Calu3 (cell line): ENCODE results near the gene VWA2. TPM values are rescaled to one million over a fixed set of nuclear protein-coding genes. Genes with fewer than 3 reads are reported as not detected.

Experiments used
- BruUV-seq: library from RNA; stranded (reverse); fragments of 400-500 nt; replicated peaks from 2 replicates; lab custom pipeline; 2021; lab: Mats Ljungman, UMichigan
- CTCF ChIA-PET: fragments of 300-600 bp; sonication (Branson Sonifier 250); formaldehyde crosslinking; loops from one replicate; lab custom pipeline; 2022; ENCODE audit warnings: antibody characterized with exemption; lab: Charles Lee
- DNase-seq: peaks from one replicate; pipeline ENCODE4 v3.0.0; 2022
- H3K27ac Mint-ChIP-seq: one replicate; pipeline ENCODE4 v1.8.0; 2022; ENCODE audit warnings: mixed read lengths; ENCODE audit not compliant: unreplicated experiment
- H3K27me3 Mint-ChIP-seq: one replicate; pipeline ENCODE4 v1.8.0; 2022; ENCODE audit warnings: mixed read lengths; ENCODE audit not compliant: unreplicated experiment
- H3K36me3 Mint-ChIP-seq: one replicate; pipeline ENCODE4 v1.8.0; 2022; ENCODE audit warnings: mild to moderate bottlenecking, moderate library complexity, mixed read lengths; ENCODE audit not compliant: insufficient read depth, unreplicated experiment
- H3K4me1 Mint-ChIP-seq: one replicate; pipeline ENCODE4 v1.8.0; 2022; ENCODE audit warnings: mild to moderate bottlenecking, low read depth, mixed read lengths; ENCODE audit not compliant: unreplicated experiment
- H3K4me3 Mint-ChIP-seq: one replicate; pipeline ENCODE4 v1.8.0; 2022; ENCODE audit warnings: mild to moderate bottlenecking, low read depth, moderate library complexity, mixed read lengths; ENCODE audit not compliant: unreplicated experiment
- H3K9me3 Mint-ChIP-seq: one replicate; pipeline ENCODE4 v1.8.0; 2022; ENCODE audit warnings: low read depth, mixed read lengths; ENCODE audit not compliant: unreplicated experiment
- intact Hi-C: fragments of 100-400 bp; cut with micrococcal nuclease; formaldehyde crosslinking; loops from one replicate; pipeline ENCODE4 v1.10.0; 2022; ENCODE audit not compliant: unreplicated experiment
- total RNA-seq: library from RNA; stranded (reverse); gene quantifications from 2 replicates; pipeline ENCODE4 v1.2.3, GENCODE V29; 2022
- TF ChIP-seq, protein P1 (sequence below): fragments of 200-600 bp; IDR thresholded peaks from one replicate; pipeline ENCODE4 v1.8.0; 2022; ENCODE audit warnings: antibody characterized with exemption; ENCODE audit not compliant: unreplicated experiment

VWA2 gene
- total RNA-seq, 1 experiment from 2014 or later: 4.2 TPM

- H3K4me1 Mint-ChIP-seq: no peaks in the 10 kb centered on the region
- TF ChIP-seq, protein P1, sequence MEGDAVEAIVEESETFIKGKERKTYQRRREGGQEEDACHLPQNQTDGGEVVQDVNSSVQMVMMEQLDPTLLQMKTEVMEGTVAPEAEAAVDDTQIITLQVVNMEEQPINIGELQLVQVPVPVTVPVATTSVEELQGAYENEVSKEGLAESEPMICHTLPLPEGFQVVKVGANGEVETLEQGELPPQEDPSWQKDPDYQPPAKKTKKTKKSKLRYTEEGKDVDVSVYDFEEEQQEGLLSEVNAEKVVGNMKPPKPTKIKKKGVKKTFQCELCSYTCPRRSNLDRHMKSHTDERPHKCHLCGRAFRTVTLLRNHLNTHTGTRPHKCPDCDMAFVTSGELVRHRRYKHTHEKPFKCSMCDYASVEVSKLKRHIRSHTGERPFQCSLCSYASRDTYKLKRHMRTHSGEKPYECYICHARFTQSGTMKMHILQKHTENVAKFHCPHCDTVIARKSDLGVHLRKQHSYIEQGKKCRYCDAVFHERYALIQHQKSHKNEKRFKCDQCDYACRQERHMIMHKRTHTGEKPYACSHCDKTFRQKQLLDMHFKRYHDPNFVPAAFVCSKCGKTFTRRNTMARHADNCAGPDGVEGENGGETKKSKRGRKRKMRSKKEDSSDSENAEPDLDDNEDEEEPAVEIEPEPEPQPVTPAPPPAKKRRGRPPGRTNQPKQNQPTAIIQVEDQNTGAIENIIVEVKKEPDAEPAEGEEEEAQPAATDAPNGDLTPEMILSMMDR: no peak
- no peaks in the 10 kb centered on the region for H3K36me3 Mint-ChIP-seq
- no peaks in the 10 kb centered on the region for H3K27me3 Mint-ChIP-seq
- CTCF ChIA-PET: interaction anchor here (0.7 kb wide), 1 partner anchor 843 kb away, joined by 3 read pairs; no protein-coding TSS in a partner anchor
- BruUV-seq: no TSS peak
- DNase-seq: no peak
- H3K27ac Mint-ChIP-seq: no peak overlapping the region
- no peaks in the 10 kb centered on the region for H3K9me3 Mint-ChIP-seq
- H3K4me3 Mint-ChIP-seq: no peak overlapping the region
- intact Hi-C loops: no loop called here
These were observed 44.0 kb downstream of the VWA2 start for GRCh38 chr10:114283091-114283490.

DNA sequence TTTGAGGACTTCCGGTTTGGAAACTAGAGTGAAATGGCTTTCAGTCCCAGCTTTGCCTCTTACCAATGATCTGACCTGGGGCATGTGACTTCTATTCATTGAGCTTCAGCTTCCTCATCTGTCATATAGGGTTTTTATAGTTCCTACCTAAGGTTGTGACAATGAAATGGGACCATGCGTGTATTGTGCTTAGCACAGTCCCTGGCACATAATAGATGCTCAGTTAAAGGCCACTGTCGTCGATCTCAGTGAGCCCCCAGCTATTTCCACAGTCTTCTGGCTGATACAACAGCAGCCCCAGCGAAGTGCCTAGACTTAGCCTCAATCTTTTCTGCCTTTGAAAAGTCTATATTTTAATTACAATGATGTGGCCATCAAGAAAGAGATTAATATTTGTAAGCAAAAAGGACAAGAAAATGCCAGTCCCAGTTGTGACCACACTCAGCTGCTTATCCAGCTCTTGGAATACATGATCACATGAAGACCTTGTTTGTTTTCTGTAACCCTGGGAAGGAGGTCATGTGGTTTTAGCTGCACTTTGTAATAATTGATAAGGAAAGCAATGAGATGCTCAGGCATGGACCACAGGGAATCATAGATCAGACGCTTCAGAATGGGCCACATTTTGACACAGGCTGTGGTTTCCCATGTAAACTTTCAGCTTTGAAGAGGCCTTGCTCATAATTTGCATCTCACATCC is 44.6 kb downstream of the VWA2 start:
- Mint-ChIP-seq H3K9me3 (no peaks in the 10 kb centered on the region), H3K4me1 (no peaks in the 10 kb centered on the region), H3K4me3 (no peak overlapping the region), H3K27ac (no peak overlapping the region), H3K27me3 (no peaks in the 10 kb centered on the region), H3K36me3 (no peaks in the 10 kb centered on the region)
- TF ChIP-seq, protein P1: no peak
- no peak for DNase-seq
- intact Hi-C loops: no loop called here
- CTCF ChIA-PET: interaction anchor here (0.7 kb wide), 1 partner anchor 844 kb away, joined by 3 read pairs; no protein-coding TSS in a partner anchor
- BruUV-seq: no TSS peak

GRCh38 chr10:114284346-114285071 is 45.5 kb downstream of the VWA2 start:
- no peak for DNase-seq
- no peaks in the 10 kb centered on the region for H3K9me3 Mint-ChIP-seq
- CTCF ChIA-PET: no interaction called here
- intact Hi-C loops: no loop called here
- H3K36me3 Mint-ChIP-seq: no peaks in the 10 kb centered on the region
- no peak overlapping the region for H3K4me3 Mint-ChIP-seq
- no peak overlapping the region for H3K27ac Mint-ChIP-seq
- H3K27me3 Mint-ChIP-seq: no peaks in the 10 kb centered on the region
- H3K4me1 Mint-ChIP-seq: no peaks in the 10 kb centered on the region
- TF ChIP-seq, protein P1: no peak
- BruUV-seq: no TSS peak

GRCh38 chr10:114285961-114286441 is 46.9 kb downstream of the VWA2 start:
- Mint-ChIP-seq H3K4me3 (no peak overlapping the region), H3K27me3 (no peaks in the 10 kb centered on the region), H3K9me3 (no peaks in the 10 kb centered on the region), H3K36me3 (no peaks in the 10 kb centered on the region), H3K27ac (no peak overlapping the region), H3K4me1 (no peaks in the 10 kb centered on the region)
- DNase-seq: no peak
- intact Hi-C loops: no loop called here
- CTCF ChIA-PET: no interaction called here
- no TSS peak for BruUV-seq
- TF ChIP-seq, protein P1: no peak
